H1 (cell line): ENCODE data around the gene SLC25A45. TPM values are rescaled to one million over a fixed set of nuclear protein-coding genes. Genes with fewer than 3 reads are reported as not detected.

ENCODE experiments used
- CTCF ChIA-PET: fragments of 300-600 bp; sonication (Branson Sonifier 250); formaldehyde crosslinking; loops from one replicate; lab custom pipeline; 2021; ENCODE audit not compliant: partially characterized antibody; lab: Charles Lee
- POLR2A ChIA-PET: fragments of 300-600 bp; sonication (Branson Sonifier 250); formaldehyde crosslinking; loops from one replicate; lab custom pipeline; 2021; ENCODE audit warnings: inconsistent platforms; ENCODE audit not compliant: partially characterized antibody; lab: Charles Lee
- DNase-seq, 2 experiments: peaks; one replicate each; pipeline versions ENCODE4 v3.0.0 to v3.0.0-alpha.2; 2010 to 2022; ENCODE audit warnings: low spot score in 2 of 2, low read depth in 1 of 2, mixed read lengths in 1 of 2
- FAIRE-seq: peaks from 2 replicates; lab custom pipeline; 2011; peaks lifted over from hg19 to GRCh38; lab: Jason Lieb, UNC
- H2AFZ ChIP-seq: 2 replicates; pipeline ENCODE4 v1.8.1; 2012; ENCODE audit warnings: low read length, inconsistent platforms
- H2AK5ac ChIP-seq: 2 replicates; pipeline ENCODE4 v1.6.1; 2013; ENCODE audit warnings: low read depth, low read length
- H2BK120ac ChIP-seq: replicated peaks from 2 replicates; pipeline ENCODE3; 2013; ENCODE audit warnings: low read depth, low read length, inconsistent platforms
- H2BK12ac ChIP-seq: 2 replicates; pipeline ENCODE4 v1.6.1; 2013; ENCODE audit warnings: low read depth, low read length
- H2BK15ac ChIP-seq: 2 replicates; pipeline ENCODE4 v1.6.1; 2013; ENCODE audit warnings: low read length
- H2BK20ac ChIP-seq: 2 replicates; pipeline ENCODE4 v1.6.1; 2013; ENCODE audit warnings: low read length
- H2BK5ac ChIP-seq: 2 replicates; pipeline ENCODE4 v1.6.1; 2013; ENCODE audit warnings: low read depth, low read length
- H3K14ac ChIP-seq: 2 replicates; pipeline ENCODE4 v1.6.1; 2013; ENCODE audit warnings: inconsistent platforms; ENCODE audit not compliant: insufficient read length
- H3K18ac ChIP-seq: 2 replicates; pipeline ENCODE4 v1.6.1; 2013; ENCODE audit warnings: low read length; ENCODE audit errors: extremely low read depth
- H3K23ac ChIP-seq: 2 replicates; pipeline ENCODE4 v1.6.1; 2013; ENCODE audit warnings: inconsistent platforms; ENCODE audit not compliant: insufficient read length
- H3K23me2 ChIP-seq: 2 replicates; pipeline ENCODE4 v1.6.1; 2013; ENCODE audit warnings: low read depth, low read length
- H3K27ac ChIP-seq: 2 replicates; pipeline ENCODE4 v1.6.1; 2011; ENCODE audit warnings: low read depth, low read length, inconsistent platforms
- H3K27me3 ChIP-seq, 4 experiments: replicated peaks in 1 of 4; 1 replicate in 1 of 4; 2 replicates in 3 of 4; pipeline versions ENCODE4 v1.6.1 to v1.8.1; 2011 to 2013; ENCODE audit warnings: low read length in 3 of 4, mild to moderate bottlenecking in 3 of 4, inconsistent platforms in 2 of 4, mixed read lengths in 2 of 4, moderate library complexity in 1 of 4; ENCODE audit not compliant: control insufficient read depth in 3 of 4, insufficient read depth in 3 of 4; ENCODE audit errors: extremely low read depth in 1 of 4
- H3K36me3 ChIP-seq, 4 experiments: 2 replicates each; pipeline versions ENCODE4 v1.6.1 to v1.8.1; 2011 to 2013; ENCODE audit warnings: mild to moderate bottlenecking in 4 of 4, low read length in 3 of 4, moderate library complexity in 2 of 4, control low read depth in 1 of 4, inconsistent platforms in 1 of 4; ENCODE audit not compliant: insufficient read depth in 4 of 4, control insufficient read depth in 2 of 4
- H3K4ac ChIP-seq: replicated peaks from 2 replicates; pipeline ENCODE3; 2013; ENCODE audit warnings: low read length, low read depth, mixed read lengths, inconsistent platforms; ENCODE audit not compliant: insufficient read length
- H3K4me1 ChIP-seq, 4 experiments: replicated peaks in 1 of 4; 1 replicate in 1 of 4; 2 replicates in 3 of 4; pipeline versions ENCODE4 v1.6.1 to v1.8.1; 2011 to 2013; ENCODE audit warnings: low read length in 3 of 4, inconsistent platforms in 2 of 4, mixed read lengths in 1 of 4; ENCODE audit not compliant: insufficient read depth in 4 of 4, control insufficient read depth in 3 of 4
- H3K4me2 ChIP-seq, 2 experiments: 2 replicates each; pipeline versions ENCODE4 v1.6.1 to v1.8.1; 2011 to 2013; ENCODE audit warnings: low read depth in 2 of 2, low read length in 2 of 2, control low read depth in 1 of 2, inconsistent platforms in 1 of 2, mild to moderate bottlenecking in 1 of 2; ENCODE audit not compliant: insufficient read depth in 1 of 2
- H3K4me3 ChIP-seq, 4 experiments: fragments of 200-600, 300-600 bp in 1 of 4; sonication (generic), shearing (Covaris generic), sonication (Bioruptor Twin) in 1 of 4; 2 replicates each; pipeline versions ENCODE4 v1.5.1 to v1.8.1; 2011 to 2016; ENCODE audit warnings: low read length in 4 of 4, low read depth in 3 of 4, control low read depth in 2 of 4, inconsistent platforms in 2 of 4, mild to moderate bottlenecking in 2 of 4, mixed read lengths in 1 of 4, moderate library complexity in 1 of 4; ENCODE audit not compliant: insufficient read depth in 2 of 4; ENCODE audit errors: extremely low read depth in 1 of 4
- H3K56ac ChIP-seq: replicated peaks from 2 replicates; pipeline ENCODE3; 2013; ENCODE audit warnings: low read depth, mild to moderate bottlenecking, mixed read lengths, low read length, inconsistent platforms; ENCODE audit not compliant: insufficient read length
- H3K79me1 ChIP-seq: 2 replicates; pipeline ENCODE4 v1.6.1; 2013; ENCODE audit warnings: low read depth, low read length, control low read depth
- H3K79me2 ChIP-seq, 2 experiments: 2 replicates each; pipeline versions ENCODE4 v1.6.1 to v1.8.1; 2012 to 2013; ENCODE audit warnings: low read length in 2 of 2, mild to moderate bottlenecking in 2 of 2, inconsistent platforms in 1 of 2; ENCODE audit not compliant: insufficient read depth in 2 of 2, control insufficient read depth in 1 of 2
- H3K9ac ChIP-seq, 4 experiments: replicated peaks in 1 of 4; 1 replicate in 1 of 4; 2 replicates in 3 of 4; pipeline versions ENCODE4 v1.6.1 to v1.8.1; 2011 to 2013; ENCODE audit warnings: low read depth in 3 of 4, low read length in 3 of 4, control low read depth in 2 of 4, mild to moderate bottlenecking in 2 of 4, moderate library complexity in 2 of 4, inconsistent platforms in 1 of 4; ENCODE audit errors: extremely low read depth in 1 of 4
- H3K9me3 ChIP-seq, 2 experiments: 2 replicates each; pipeline versions ENCODE4 v1.6.1 to v1.8.1; 2012 to 2013; ENCODE audit warnings: mild to moderate bottlenecking in 2 of 2, moderate library complexity in 2 of 2, control low read depth in 1 of 2, inconsistent platforms in 1 of 2, low read depth in 1 of 2, low read length in 1 of 2, mixed read lengths in 1 of 2; ENCODE audit not compliant: insufficient read depth in 2 of 2
- H4K20me1 ChIP-seq, 2 experiments: replicated peaks in 1 of 2; 2 replicates each; pipeline versions ENCODE3 to v1.8.1; 2011 to 2013; ENCODE audit warnings: inconsistent platforms in 2 of 2, low read length in 2 of 2, mild to moderate bottlenecking in 1 of 2; ENCODE audit not compliant: insufficient read depth in 2 of 2, control insufficient read depth in 1 of 2
- H4K5ac ChIP-seq: 2 replicates; pipeline ENCODE4 v1.6.1; 2013; ENCODE audit warnings: low read length, low read depth, mixed read lengths, inconsistent platforms; ENCODE audit not compliant: insufficient read length
- H4K8ac ChIP-seq: 2 replicates; pipeline ENCODE4 v1.8.0; 2013; ENCODE audit warnings: mild to moderate bottlenecking, moderate library complexity, low read length, inconsistent platforms; ENCODE audit not compliant: insufficient read depth; ENCODE audit errors: extremely low read depth
- H4K91ac ChIP-seq: replicated peaks from 2 replicates; pipeline ENCODE3; 2013; ENCODE audit warnings: low read length, mixed read lengths, inconsistent platforms; ENCODE audit not compliant: insufficient read length
- CEBPB ChIP-seq: IDR thresholded peaks from 2 replicates; pipeline ENCODE4 v1.6.1; 2012; ENCODE audit warnings: low read depth, low read length
- POLR2AphosphoS5 ChIP-seq: IDR thresholded peaks from 2 replicates; pipeline ENCODE4 v1.6.1; 2011; ENCODE audit warnings: low read depth, low read length
- WGBS, 2 experiments: shearing (Covaris generic) in 1 of 2; methylation state at CpG; one replicate each; pipeline versions ENCODE4 v1.1.6 to v1.1.7; 2013 to 2015; ENCODE audit warnings: low lambda C conversion rate in 2 of 2, mixed read lengths in 2 of 2, inconsistent platforms in 1 of 2, low coverage in 1 of 2, missing lambda C conversion rate in 1 of 2; ENCODE audit not compliant: insufficient replicate concordance in 2 of 2, insufficient coverage in 1 of 2, insufficient read length in 1 of 2; ENCODE audit errors: extremely low coverage in 1 of 2, missing lambda C conversion rate in 1 of 2; 5-methylcytosine and 5-hydroxymethylcytosine counted together
- polyA plus RNA-seq, 7 experiments: library from polyadenylated mRNA; depleted of rRNA in 3 of 7; stranded (reverse) in 5 of 7; unstranded in 2 of 7; fragments of >200 nt in 5 of 7; fragments of 200-250 nt in 2 of 7; gene quantifications; 1 replicate in 5 of 7; 2 replicates in 1 of 7; 4 replicates in 1 of 7; pipeline versions ENCODE4 v1.2.1 to v1.2.3, GENCODE V29; 2011 to 2013; ENCODE audit warnings: missing spikeins in 2 of 7, mixed read lengths in 2 of 7
- total RNA-seq: library from RNA; stranded (reverse); fragmentation: NEBNext Ultra II Directional; extraction: Animal tissue kit (Norgen Biotek cat#: 25700); gene quantifications from 2 replicates; pipeline ENCODE4 v1.2.1, GENCODE V29; 2021

SLC25A45 gene
- total and polyA plus RNA-seq, 2 of the 8 experiments (the other 6 are each of a cell fraction or from before 2014, with no cell fraction given): 0.54 to 0.59 TPM

- no peak overlapping the region for H2BK120ac ChIP-seq
- POLR2A ChIA-PET: interaction anchor here (1.9 to 17.0 kb wide), 4 partner anchors 10 to 110 kb away, joined by 4 to 202 read pairs (median 15); partner anchors contain the start of gene MALAT1
- no peaks in the 10 kb centered on the region for H3K27me3 ChIP-seq
- H3K79me1 ChIP-seq: peaks cover 2% of the 10 kb centered on the region; the same call in 1 of the 2 replicates
- FAIRE-seq (no peak), DNase-seq (no peak)
- peaks cover 0 to 4% (median 0%) of the 10 kb centered on the region in 4 experiments; a peak in 2 of 8 replicates for H3K36me3 ChIP-seq
- H3K14ac ChIP-seq: no peak overlapping the region
- no peaks in the 10 kb centered on the region for H3K9me3 ChIP-seq
- H3K4me1 ChIP-seq: peaks cover 0 to 14% (median 5%) of the 10 kb centered on the region in 4 experiments; a peak in 5 of 7 replicates
- H3K4ac ChIP-seq: no peak overlapping the region
- H2AK5ac ChIP-seq: no peak overlapping the region
- no peak overlapping the region for H2BK12ac ChIP-seq
- no peak overlapping the region for H3K27ac ChIP-seq
- H2BK20ac ChIP-seq: no peak overlapping the region
- no peak overlapping the region for H3K4me2 ChIP-seq
- no peak overlapping the region for H3K4me3 ChIP-seq
- no peak overlapping the region for H2BK15ac ChIP-seq
- H3K18ac ChIP-seq: no peak overlapping the region
- WGBS, 2 experiments: 90% methylated on average over 13 of the region's 13 CpGs; no CpG with 5 or more reads in 1 of the 2 experiments
- CTCF ChIA-PET: interaction anchor here (0.7 to 4.5 kb wide), 9 partner anchors 12 to 201 kb away, joined by 3 to 29 read pairs (median 9); no protein-coding TSS in a partner anchor
- H3K9ac ChIP-seq: no peak overlapping the region
- H4K91ac ChIP-seq: no peak overlapping the region
- no peak overlapping the region for H3K56ac ChIP-seq
- H4K20me1 ChIP-seq: peaks cover 0 to 3% of the 10 kb centered on the region in 2 experiments
- no peak overlapping the region for H3K23ac ChIP-seq
- H4K8ac ChIP-seq: no peak overlapping the region
- H3K79me2 ChIP-seq: no peaks in the 10 kb centered on the region
- no peaks in the 10 kb centered on the region for H3K23me2 ChIP-seq
- H2BK5ac ChIP-seq: no peak overlapping the region
- no peak for TF ChIP-seq CEBPB
- no peak for TF ChIP-seq POLR2AphosphoS5
- H2AFZ ChIP-seq: no peak overlapping the region
- H4K5ac ChIP-seq: no peak overlapping the region
Observed at GRCh38 chr11:65392186-65392829, 9.9 kb upstream of the SLC25A45 start.
